Measurements from ENCODE around the gene SWT1. TPM values are rescaled to one million over a fixed set of nuclear protein-coding genes. Genes with fewer than 3 reads are reported as not detected.
A peak's percentile ranks its signal among the peaks of the same experiment; 100 is the strongest.
"Not testable (repeated sequence)": the region's sequence is repeated elsewhere in the genome, so short reads cannot be mapped to it uniquely, and the experiment has no call there.

The SWT1 gene
- total RNA-seq, 1 donor from 2014 or later = 6.9 TPM

DNA sequence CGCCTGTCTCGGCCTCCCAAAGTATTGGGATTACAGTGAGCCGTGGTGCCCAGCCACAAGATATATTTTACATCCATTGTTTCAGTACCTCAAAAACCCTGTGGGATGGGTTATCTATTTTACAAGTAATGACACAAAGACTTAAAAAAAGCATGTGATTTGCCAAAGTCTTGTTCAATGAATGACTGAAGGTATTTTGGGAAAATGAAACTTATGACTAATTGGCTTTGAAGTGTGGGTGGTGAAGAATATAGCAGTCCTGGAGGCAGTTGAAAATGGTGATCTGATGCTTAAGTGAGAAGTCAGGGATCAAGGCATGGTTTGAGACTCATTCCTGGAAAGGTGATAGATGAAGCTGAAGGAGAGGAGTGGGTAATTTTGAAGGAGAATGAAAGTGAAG is 3.0 kb downstream of the SWT1 start:
- Histone ChIP-seq H3K4me1 (peaks cover 24% of the 10 kb centered on the region), H3K27ac (no peak overlapping the region), H3K27me3 (no peaks in the 10 kb centered on the region), H3K9me3 (no peaks in the 10 kb centered on the region), H3K4me3 (no peak overlapping the region), H3K36me3 (peaks cover 0 to 16% of the 10 kb centered on the region in 2 donors)
- intact Hi-C loops (cut with DNase I) = loop anchor here (10.0 kb wide), 1 partner anchor 775 kb away; the partner anchor contains the start of gene C1orf21
- DNase-seq (ENCODE audit: extremely low spot score in 2 of 2) = no peak
- TF ChIP-seq POLR2A (IDR thresholded peaks at IDR 0.05) (no peak), POLR2AphosphoS5 (IDR thresholded peaks at IDR 0.05; ENCODE audit: insufficient read depth in 1 of 2, low read depth in 1 of 2) (no peak)
- TF ChIP-seq, protein P1, sequence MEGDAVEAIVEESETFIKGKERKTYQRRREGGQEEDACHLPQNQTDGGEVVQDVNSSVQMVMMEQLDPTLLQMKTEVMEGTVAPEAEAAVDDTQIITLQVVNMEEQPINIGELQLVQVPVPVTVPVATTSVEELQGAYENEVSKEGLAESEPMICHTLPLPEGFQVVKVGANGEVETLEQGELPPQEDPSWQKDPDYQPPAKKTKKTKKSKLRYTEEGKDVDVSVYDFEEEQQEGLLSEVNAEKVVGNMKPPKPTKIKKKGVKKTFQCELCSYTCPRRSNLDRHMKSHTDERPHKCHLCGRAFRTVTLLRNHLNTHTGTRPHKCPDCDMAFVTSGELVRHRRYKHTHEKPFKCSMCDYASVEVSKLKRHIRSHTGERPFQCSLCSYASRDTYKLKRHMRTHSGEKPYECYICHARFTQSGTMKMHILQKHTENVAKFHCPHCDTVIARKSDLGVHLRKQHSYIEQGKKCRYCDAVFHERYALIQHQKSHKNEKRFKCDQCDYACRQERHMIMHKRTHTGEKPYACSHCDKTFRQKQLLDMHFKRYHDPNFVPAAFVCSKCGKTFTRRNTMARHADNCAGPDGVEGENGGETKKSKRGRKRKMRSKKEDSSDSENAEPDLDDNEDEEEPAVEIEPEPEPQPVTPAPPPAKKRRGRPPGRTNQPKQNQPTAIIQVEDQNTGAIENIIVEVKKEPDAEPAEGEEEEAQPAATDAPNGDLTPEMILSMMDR (IDR thresholded peaks at IDR 0.05) = no peak

DNA sequence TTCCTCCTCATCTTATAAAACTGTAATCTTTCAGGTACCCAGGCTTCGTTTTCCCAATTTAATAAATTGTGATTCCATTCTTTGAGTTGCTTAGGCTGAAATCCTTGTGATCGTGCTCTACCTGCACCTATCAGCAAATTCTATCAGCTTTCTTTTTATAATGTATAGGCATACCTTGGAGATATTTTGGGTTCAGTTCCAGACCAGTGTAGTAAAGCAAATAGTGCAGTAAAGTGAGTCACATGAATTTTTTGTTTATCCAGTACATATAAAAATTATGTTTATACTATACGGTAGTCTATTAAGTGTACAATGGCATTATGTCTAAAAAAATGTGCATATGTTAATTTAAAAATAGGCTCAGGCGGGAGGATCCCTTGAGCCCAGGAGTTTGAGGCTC is 5.5 kb downstream of the SWT1 start:
- Histone ChIP-seq H3K4me3 (no peak overlapping the region), H3K27me3 (no peaks in the 10 kb centered on the region), H3K36me3 (peaks cover 0 to 31% of the 10 kb centered on the region in 2 donors), H3K9me3 (no peaks in the 10 kb centered on the region), H3K27ac (no peak overlapping the region), H3K4me1 (peaks cover 15% of the 10 kb centered on the region)
- intact Hi-C loops (cut with DNase I) = no loop called here
- TF ChIP-seq, protein P1 (IDR thresholded peaks at IDR 0.05) = no peak
- TF ChIP-seq POLR2A (IDR thresholded peaks at IDR 0.05) (no peak), POLR2AphosphoS5 (IDR thresholded peaks at IDR 0.05; ENCODE audit: insufficient read depth in 1 of 2, low read depth in 1 of 2) (no peak)
- no peak for DNase-seq (ENCODE audit: extremely low spot score in 2 of 2)

DNA sequence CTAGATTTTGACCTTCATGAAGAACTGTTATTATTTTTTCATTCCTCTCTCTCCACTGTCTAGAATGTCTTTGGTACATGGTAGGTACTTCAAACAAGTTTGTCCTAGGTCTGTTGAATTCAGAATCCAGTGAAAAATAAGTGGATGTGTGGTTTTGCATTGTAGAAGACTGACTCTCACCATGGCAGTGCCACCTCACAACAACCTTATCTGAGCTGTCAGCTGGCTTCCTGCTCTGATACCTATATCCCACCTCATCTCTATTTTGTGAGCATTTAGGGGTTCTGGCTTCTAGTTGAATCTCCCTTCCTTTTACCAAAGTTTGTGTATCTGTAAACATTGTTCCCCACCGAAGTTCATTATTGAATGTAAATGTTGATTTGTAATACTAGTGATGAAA is 9.1 kb downstream of the SWT1 start:
- Histone ChIP-seq H3K4me1 (no peaks in the 10 kb centered on the region), H3K9me3 (no peaks in the 10 kb centered on the region), H3K27ac (no peak overlapping the region), H3K27me3 (no peaks in the 10 kb centered on the region), H3K4me3 (no peak overlapping the region), H3K36me3 (peaks cover 0 to 43% of the 10 kb centered on the region in 2 donors)
- no peak for TF ChIP-seq POLR2AphosphoS5 (IDR thresholded peaks at IDR 0.05; ENCODE audit: insufficient read depth in 1 of 2, low read depth in 1 of 2)
- no peak for TF ChIP-seq POLR2A (IDR thresholded peaks at IDR 0.05)
- TF ChIP-seq, protein P1 (IDR thresholded peaks at IDR 0.05) = no peak
- no peak for DNase-seq (ENCODE audit: extremely low spot score in 2 of 2)
- intact Hi-C loops (cut with DNase I) = no loop called here

DNA sequence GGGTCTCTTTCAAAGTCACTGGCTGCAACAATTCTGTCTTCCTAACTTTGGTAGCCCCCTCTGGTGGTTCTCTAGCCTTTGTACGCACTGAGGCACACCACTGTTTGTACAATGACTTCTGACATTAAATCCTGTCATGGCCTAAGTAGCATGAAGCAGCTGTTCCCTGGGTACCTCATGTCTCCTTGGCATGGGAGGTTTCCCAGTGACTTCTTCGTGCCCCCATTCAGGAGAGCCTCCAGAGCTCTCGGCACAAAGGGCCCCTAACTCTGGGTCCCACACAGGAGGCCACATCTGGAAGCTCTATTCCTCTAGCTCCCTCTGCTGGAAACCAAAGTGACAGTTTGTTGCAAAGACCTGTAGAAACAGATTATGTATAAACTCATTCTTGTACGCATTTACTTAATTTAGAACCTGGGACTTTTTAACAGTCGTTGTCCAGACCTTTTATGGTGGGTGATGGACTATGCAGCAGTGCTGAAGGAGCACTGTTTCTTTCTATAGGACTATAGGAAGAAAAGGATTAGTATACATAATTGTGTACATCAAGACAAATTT is 13.4 kb downstream of the SWT1 start:
- intact Hi-C loops (cut with DNase I) = no loop called here

DNA sequence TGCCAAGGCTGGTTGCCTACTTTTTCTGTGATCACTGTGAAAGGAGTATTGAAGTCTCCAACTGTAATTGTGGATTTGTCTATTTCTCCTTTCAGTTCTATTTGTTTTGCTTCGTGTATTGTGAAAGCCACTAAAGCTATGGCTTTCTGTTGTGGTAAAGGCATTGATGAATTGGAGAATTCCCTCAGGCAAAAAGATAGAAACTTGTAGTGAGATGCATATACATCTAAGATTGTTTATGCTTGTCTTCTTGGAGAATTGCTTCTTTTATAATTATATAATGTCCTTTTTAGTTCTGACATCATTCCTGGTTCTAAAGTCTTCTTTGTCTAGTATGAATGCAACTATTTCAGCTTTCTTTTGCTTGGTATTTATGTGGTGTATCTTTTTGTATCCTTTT is 36.8 kb downstream of the SWT1 start:
- H3K27ac ChIP-seq = no peak overlapping the region
- no peaks in the 10 kb centered on the region for H3K27me3 ChIP-seq
- TF ChIP-seq, protein P1 (IDR thresholded peaks at IDR 0.05) = no peak
- no peak for TF ChIP-seq POLR2AphosphoS5 (IDR thresholded peaks at IDR 0.05; ENCODE audit: insufficient read depth in 1 of 2, low read depth in 1 of 2)
- DNase-seq (ENCODE audit: extremely low spot score in 2 of 2) = no peak
- no peak overlapping the region for H3K4me3 ChIP-seq
- H3K4me1 ChIP-seq = no peaks in the 10 kb centered on the region
- no peaks in the 10 kb centered on the region for H3K9me3 ChIP-seq
- peaks cover 0 to 12% of the 10 kb centered on the region in 2 donors for H3K36me3 ChIP-seq
- intact Hi-C loops (cut with DNase I) = no loop called here

More for the DNA sequence above, 13.4 kb downstream of the SWT1 start:
- TF ChIP-seq POLR2AphosphoS5 (IDR thresholded peaks at IDR 0.05; ENCODE audit: insufficient read depth in 1 of 2, low read depth in 1 of 2) = no peak
- TF ChIP-seq, protein P1 (IDR thresholded peaks at IDR 0.05) = peak; percentile 37 to 74 (median 43)
- Histone ChIP-seq H3K36me3 (peaks cover 0 to 37% of the 10 kb centered on the region in 2 donors), H3K9me3 (no peaks in the 10 kb centered on the region), H3K4me1 (no peaks in the 10 kb centered on the region), H3K27me3 (no peaks in the 10 kb centered on the region), H3K4me3 (no peak overlapping the region), H3K27ac (no peak overlapping the region)
- DNase-seq (ENCODE audit: extremely low spot score in 2 of 2) = no peak

DNA sequence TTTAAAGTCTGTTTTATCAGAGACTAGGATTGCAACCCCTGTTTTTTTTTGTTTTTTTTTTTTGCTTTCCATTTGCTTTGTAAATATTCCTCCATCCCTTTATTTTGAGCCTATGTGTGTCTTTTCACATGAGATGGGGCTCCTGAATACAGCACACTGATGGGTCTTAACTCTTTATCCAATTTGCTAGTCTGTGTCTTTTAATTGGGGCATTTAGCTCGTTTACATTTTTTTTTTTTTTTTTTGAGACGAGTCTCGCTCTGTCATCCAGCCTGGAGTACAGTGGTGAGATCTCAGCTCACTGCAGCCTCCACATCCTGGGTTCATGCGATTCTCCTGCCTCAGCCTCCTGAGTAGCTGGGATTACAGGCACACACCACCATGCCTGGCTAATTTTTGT is 41.7 kb downstream of the SWT1 start:
- H3K9me3 ChIP-seq; H3K36me3 ChIP-seq; intact Hi-C loops (cut with DNase I); H3K4me1 ChIP-seq; H3K4me3 ChIP-seq; H3K27me3 ChIP-seq; H3K27ac ChIP-seq; DNase-seq (ENCODE audit: extremely low spot score in 2 of 2): not testable (repeated sequence)

Measured in vagina (tissue), 2 donors.